GM12878 (cell line): ENCODE data around the gene MEMO1. TPM values are rescaled to one million over a fixed set of nuclear protein-coding genes. Genes with fewer than 3 reads are reported as not detected.

Experiments
- ATAC-seq: fragments of 200-7000 bp; cut with Tn5 transposase; 3 replicates; pipeline ENCODE4 v1.9.1; 2020; ENCODE audit warnings: mild to moderate bottlenecking, moderate library complexity
- BruUV-seq: library from RNA; stranded (reverse); fragments of 400-500 nt; replicated peaks from 2 replicates; lab custom pipeline; 2021; lab: Mats Ljungman, UMichigan
- CTCF ChIA-PET: fragments of 300-600 bp; sonication (Branson Sonifier 250); formaldehyde crosslinking; extraction: SDS; loops from one replicate; lab custom pipeline; 2021; ENCODE audit warnings: inconsistent platforms; lab: Yijun Ruan, JAX
- POLR2A ChIA-PET: fragments of 350-600 bp; formaldehyde crosslinking; extraction: SDS; loops from one replicate; lab custom pipeline; 2021; ENCODE audit warnings: inconsistent platforms; lab: Charles Lee
- RAD21 ChIA-PET: fragments of 300-600 bp; sonication (Branson Sonifier 250); formaldehyde crosslinking; loops from one replicate; lab custom pipeline; 2023; ENCODE audit warnings: antibody characterized with exemption; ENCODE audit not compliant: unreplicated experiment; lab: Charles Lee
- SMC1A ChIA-PET: fragments of 300-600 bp; sonication (Branson Sonifier 250); formaldehyde crosslinking; loops from one replicate; lab custom pipeline; 2023; ENCODE audit not compliant: unreplicated experiment, uncharacterized antibody; lab: Charles Lee
- DNase-seq: peaks from one replicate; pipeline ENCODE4 v3.0.0-alpha.2; 2011; ENCODE audit warnings: low read depth, low spot score
- FAIRE-seq: peaks from 3 replicates; lab custom pipeline; 2011; peaks lifted over from hg19 to GRCh38; lab: Jason Lieb, UNC
- H2AFZ ChIP-seq: 2 replicates; pipeline ENCODE4 v1.6.0; 2011; ENCODE audit warnings: low read depth, low read length, control low read depth; ENCODE audit not compliant: control insufficient read depth
- H3K27ac ChIP-seq: 2 replicates; pipeline ENCODE4 v1.5.1; 2011; ENCODE audit warnings: control low read depth; ENCODE audit not compliant: control insufficient read depth, insufficient read depth
- H3K27me3 ChIP-seq, 2 experiments: replicated peaks in 1 of 2; 2 replicates each; pipeline versions ENCODE4 v1.6.0 to v1.6.1; 2011; ENCODE audit warnings: low read length in 1 of 2; ENCODE audit not compliant: control insufficient read depth in 2 of 2, insufficient read depth in 2 of 2
- H3K36me3 ChIP-seq, 2 experiments: 2 replicates each; pipeline ENCODE4 v1.5.1; 2011; ENCODE audit warnings: low read length in 1 of 2; ENCODE audit not compliant: control insufficient read depth in 2 of 2, insufficient read depth in 2 of 2
- H3K4me1 ChIP-seq: 2 replicates; pipeline ENCODE4 v1.6.1; 2011; ENCODE audit warnings: mild to moderate bottlenecking, low read length, moderate library complexity, mixed read lengths; ENCODE audit not compliant: control insufficient read depth, insufficient read depth
- H3K4me2 ChIP-seq: 2 replicates; pipeline ENCODE4 v1.6.0; 2011; ENCODE audit warnings: control low read depth; ENCODE audit not compliant: control insufficient read depth, insufficient read depth
- H3K4me3 ChIP-seq: fragments of 200-600 bp; sonication (generic); 2 replicates; pipeline ENCODE4 v1.5.1; 2016
- H3K79me2 ChIP-seq: 2 replicates; pipeline ENCODE4 v1.6.0; 2011; ENCODE audit warnings: low read length; ENCODE audit not compliant: control insufficient read depth, insufficient read depth
- H3K9ac ChIP-seq: 2 replicates; pipeline ENCODE4 v1.8.0; 2011; ENCODE audit warnings: low read length, control low read depth, mixed read lengths; ENCODE audit not compliant: control insufficient read depth, insufficient read depth
- H3K9me3 ChIP-seq: replicated peaks from 3 replicates; pipeline ENCODE4 v1.5.1; 2011; ENCODE audit warnings: mild to moderate bottlenecking, low read length; ENCODE audit not compliant: control insufficient read depth, insufficient read depth
- H4K20me1 ChIP-seq: 2 replicates; pipeline ENCODE4 v1.6.0; 2011; ENCODE audit not compliant: control insufficient read depth, insufficient read depth
- E4F1 ChIP-seq: fragments of 450-650 bp; IDR thresholded peaks from 2 replicates; pipeline ENCODE4 v1.6.1; 2018; ENCODE audit warnings: borderline replicate concordance, mild to moderate bottlenecking; ENCODE audit not compliant: partially characterized antibody
- EGR1 ChIP-seq, 2 experiments: IDR thresholded peaks; 1 replicate in 1 of 2; 2 replicates in 1 of 2; pipeline ENCODE4 v1.6.1; 2011 to 2012; ENCODE audit warnings: low read depth in 2 of 2, low read length in 2 of 2, borderline replicate concordance in 1 of 2, mild to moderate bottlenecking in 1 of 2, moderate library complexity in 1 of 2
- EP300 ChIP-seq, 2 experiments: fragments of 150-350 bp in 1 of 2; IDR thresholded peaks; 2 replicates each; pipeline ENCODE4 v1.6.1; 2011 to 2012; ENCODE audit warnings: low read depth in 2 of 2, low read length in 2 of 2, borderline replicate concordance in 1 of 2, improper control_type of control experiment in 1 of 2, inconsistent platforms in 1 of 2; ENCODE audit not compliant: control insufficient read depth in 1 of 2
- EZH2 ChIP-seq: IDR thresholded peaks from 2 replicates; pipeline ENCODE4 v1.6.1; 2012; ENCODE audit warnings: low read depth, mild to moderate bottlenecking, control low read depth, inconsistent platforms, low read length, borderline replicate concordance; ENCODE audit not compliant: control insufficient read depth
- HDAC2 ChIP-seq: fragments of 200-600 bp; sonication (generic); IDR thresholded peaks from 2 replicates; pipeline ENCODE4 v1.6.1; 2017
- JUNB ChIP-seq: IDR thresholded peaks from 2 replicates; pipeline ENCODE4 v1.6.1; 2016; ENCODE audit warnings: antibody characterized with exemption, mild to moderate bottlenecking
- MAX ChIP-seq: IDR thresholded peaks from 2 replicates; pipeline ENCODE4 v1.6.1; 2012; ENCODE audit warnings: low read depth, low read length, improper control_type of control experiment
- MEF2A ChIP-seq: IDR thresholded peaks from 2 replicates; pipeline ENCODE4 v1.6.1; 2011; ENCODE audit warnings: low read depth, mild to moderate bottlenecking, low read length, moderate library complexity; ENCODE audit not compliant: insufficient read depth
- MEF2B ChIP-seq: fragments of 450-650 bp; IDR thresholded peaks from 2 replicates; pipeline ENCODE4 v1.6.1; 2018; ENCODE audit warnings: mild to moderate bottlenecking, moderate library complexity; ENCODE audit not compliant: partially characterized antibody, poor library complexity, severe bottlenecking
- NR2C2 ChIP-seq: IDR thresholded peaks from 2 replicates; pipeline ENCODE4 v1.6.1; 2011; ENCODE audit warnings: borderline replicate concordance, low read depth; ENCODE audit not compliant: control insufficient read depth, insufficient read length
- PAX8 ChIP-seq: fragments of 450-650 bp; IDR thresholded peaks from 2 replicates; pipeline ENCODE4 v1.6.1; 2017; ENCODE audit warnings: mild to moderate bottlenecking, moderate library complexity
- RAD21 ChIP-seq: IDR thresholded peaks from 2 replicates; pipeline ENCODE4 v1.6.1; 2011; ENCODE audit warnings: mild to moderate bottlenecking, low read depth, low read length, moderate library complexity; ENCODE audit not compliant: insufficient read depth
- RELB ChIP-seq: fragments of 450-650 bp; IDR thresholded peaks from 2 replicates; pipeline ENCODE4 v1.6.1; 2017; ENCODE audit warnings: low read depth, mild to moderate bottlenecking, moderate library complexity
- RUNX3 ChIP-seq: IDR thresholded peaks from 2 replicates; pipeline ENCODE4 v1.6.1; 2012; ENCODE audit warnings: low read length, inconsistent platforms
- SMARCA5 ChIP-seq: fragments of 450-650 bp; IDR thresholded peaks from 2 replicates; pipeline ENCODE4 v1.6.1; 2017; ENCODE audit warnings: mild to moderate bottlenecking
- ZBED1 ChIP-seq: IDR thresholded peaks from 2 replicates; pipeline ENCODE4 v1.6.1; 2016; ENCODE audit warnings: borderline replicate concordance
- ZNF217 ChIP-seq: fragments of 450-650 bp; IDR thresholded peaks from 2 replicates; pipeline ENCODE4 v1.6.1; 2017; ENCODE audit warnings: antibody characterized with exemption, mild to moderate bottlenecking
- ZSCAN29 ChIP-seq: fragments of 450-650 bp; IDR thresholded peaks from 2 replicates; pipeline ENCODE4 v1.6.1; 2017; ENCODE audit warnings: mild to moderate bottlenecking, moderate library complexity
- WGBS: methylation state at CpG from one replicate; pipeline ENCODE4 v1.1.6; 2016; ENCODE audit warnings: low lambda C conversion rate; ENCODE audit not compliant: insufficient replicate concordance, insufficient coverage; ENCODE audit errors: missing lambda C conversion rate; 5-methylcytosine and 5-hydroxymethylcytosine counted together
- in situ Hi-C: fragments of 300-500 bp; cut with MboI; formaldehyde crosslinking; loops from 9 replicates; pipeline ENCODE4 v1.14.3; 2018; ENCODE audit warnings: mixed read lengths
- intact Hi-C: fragments of 100-400 bp; cut with micrococcal nuclease; formaldehyde crosslinking; loops from one replicate; pipeline ENCODE4 v1.14.2; 2022; ENCODE audit not compliant: unreplicated experiment
- polyA plus RNA-seq, 11 experiments: library from polyadenylated mRNA; depleted of rRNA in 4 of 11; unstranded in 6 of 11; stranded (reverse) in 5 of 11; fragments of >200 nt; fragmentation: Nextera tagmentation in 4 of 11; fragmentation: Illumina TruSeq in 1 of 11; extraction: Ambion mirVana in 4 of 11; extraction: Trizol in 1 of 11; gene quantifications; 1 replicate in 1 of 11; 2 replicates in 10 of 11; pipeline versions ENCODE4 v1.2.1 to v1.2.3, GENCODE V29; 2011 to 2016; ENCODE audit warnings: inconsistent platforms in 2 of 11, missing spikeins in 2 of 11, low read depth in 1 of 11
- total RNA-seq, 4 experiments: library from RNA; depleted of rRNA in 3 of 4; stranded (reverse); fragments of >200 nt in 3 of 4; fragmentation: Illumina TruSeq in 1 of 4; extraction: Trizol in 1 of 4; gene quantifications; 2 replicates each; pipeline versions ENCODE4 v1.2.1 to v1.2.3, GENCODE V29; 2013 to 2021

Gene MEMO1
- total and polyA plus RNA-seq, 10 of the 15 experiments (the other 5 are each of a cell fraction or from before 2014, with no cell fraction given), result 39.8 to 99.1 (median 72.2) TPM

- TF ChIP-seq ZSCAN29, result no peak
- TF ChIP-seq HDAC2, result no peak
- TF ChIP-seq MEF2B, result no peak
- TF ChIP-seq MAX, result no peak
- no peak for TF ChIP-seq NR2C2
- no peak for TF ChIP-seq RELB
- TF ChIP-seq JUNB, result no peak
- no peak for TF ChIP-seq ZBED1
- TF ChIP-seq PAX8, result no peak
- no peak for TF ChIP-seq RUNX3
- TF ChIP-seq ZNF217, result no peak
These were observed 181.9 kb downstream of the MEMO1 start (continued) for GRCh38 chr2:31828891-31829290.

GRCh38 chr2:31823558-31823957, 187.2 kb downstream of the MEMO1 start:
- H4K20me1 ChIP-seq, result no peaks in the 10 kb centered on the region
- peaks cover 3% of the 10 kb centered on the region; the same call in 2 of the 3 replicates for H3K9me3 ChIP-seq
- 73% methylated on average over 11 of the region's 11 CpGs for WGBS
- SMC1A ChIA-PET, result no interaction called here
- no peak for FAIRE-seq
- CTCF ChIA-PET, result no interaction called here
- in situ Hi-C loops, result no loop called here
- no peak overlapping the region for H3K4me2 ChIP-seq
- intact Hi-C loops, result no loop called here
- no peaks in the 10 kb centered on the region for H3K79me2 ChIP-seq
- no TSS peak for BruUV-seq
- POLR2A ChIA-PET, result no interaction called here
- H3K9ac ChIP-seq, result no peak overlapping the region
- H3K4me1 ChIP-seq, result no peaks in the 10 kb centered on the region
- H3K36me3 ChIP-seq, result no peaks in the 10 kb centered on the region
- RAD21 ChIA-PET, result no interaction called here
- DNase-seq, result no peak
- H3K27me3 ChIP-seq, result no peaks in the 10 kb centered on the region
- ATAC-seq, result no peak
- no peak overlapping the region for H2AFZ ChIP-seq
- H3K27ac ChIP-seq, result no peak overlapping the region
- H3K4me3 ChIP-seq, result no peak overlapping the region
- no peak for TF ChIP-seq PAX8
- TF ChIP-seq EZH2, result no peak
- TF ChIP-seq SMARCA5, result no peak
- TF ChIP-seq RAD21, result no peak
- no peak for TF ChIP-seq E4F1
- no peak for TF ChIP-seq EP300 (IDR thresholded peaks at IDR 0.05; ENCODE audit: borderline replicate concordance in 1 of 2, control insufficient read depth in 1 of 2, low read depth in 2 of 2, low read length in 2 of 2)
- TF ChIP-seq MEF2A, result no peak
- TF ChIP-seq EGR1 (IDR thresholded peaks at IDR 0.05; ENCODE audit: borderline replicate concordance in 1 of 2, low read depth in 2 of 2, low read length in 2 of 2), result no peak
